CD4-positive, alpha-beta T cell treated with Interleukin-15 for 1 hour (primary cell): Measurements from ENCODE around the gene C10orf143.

Experiments
- DNase-seq: peaks from one replicate; pipeline ENCODE4 v3.0.0-alpha.2; 2020

C10orf143 gene

GRCh38 chr10:130050721-130051120 lies 59.9 kb downstream of the C10orf143 start:
- DNase-seq = no peak

GRCh38 chr10:130049987-130050386 lies 60.6 kb downstream of the C10orf143 start:
- no peak for DNase-seq

DNA sequence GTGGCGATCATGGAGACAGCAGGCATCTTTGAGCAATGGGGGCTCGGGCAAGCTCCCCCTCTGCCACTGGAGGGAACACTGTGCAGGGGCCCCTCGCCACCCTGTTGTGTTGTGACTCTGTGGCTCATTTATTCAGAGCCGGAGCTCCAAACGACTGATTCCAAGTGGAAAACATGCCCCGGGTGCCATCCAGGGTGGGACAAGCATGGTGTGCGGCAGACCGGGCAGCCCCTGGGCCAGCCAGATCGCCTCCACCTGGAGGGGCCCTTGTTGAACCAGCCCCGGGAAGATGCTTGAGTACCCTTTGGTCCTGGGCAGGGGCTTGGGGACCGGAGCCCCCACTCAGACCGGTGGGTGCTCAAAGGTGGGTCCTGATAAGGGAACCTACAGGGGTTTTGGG lies 61.4 kb downstream of the C10orf143 start:
- no peak for DNase-seq

DNA sequence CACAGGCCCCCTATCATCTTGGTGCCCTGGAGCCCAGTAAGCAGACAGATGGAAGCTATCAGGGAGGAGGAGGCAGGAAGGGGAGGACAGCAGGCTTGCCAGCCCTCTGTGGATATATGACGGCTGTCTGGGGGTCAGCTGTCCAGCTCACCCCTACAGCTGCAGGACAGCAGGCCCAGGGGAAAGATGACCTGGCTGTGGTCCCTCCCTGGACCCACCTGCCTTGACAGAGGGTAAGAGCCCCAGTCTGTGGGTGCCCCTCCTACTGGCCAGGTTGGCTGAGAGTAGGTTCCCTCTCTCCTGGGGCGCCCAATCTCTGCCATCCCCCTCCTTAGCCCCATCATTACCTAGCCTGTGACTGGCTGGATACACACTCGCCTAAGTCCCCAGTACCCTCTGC lies 62.5 kb downstream of the C10orf143 start:
- DNase-seq = no peak

- no peak for DNase-seq
Observed at GRCh38 chr10:130047336-130047735, 63.3 kb downstream of the C10orf143 start.

- no peak for DNase-seq
Observed at GRCh38 chr10:130046591-130046990, 64.0 kb downstream of the C10orf143 start.

GRCh38 chr10:130045801-130046321 lies 64.8 kb downstream of the C10orf143 start:
- no peak for DNase-seq

GRCh38 chr10:130045091-130045652 lies 65.5 kb downstream of the C10orf143 start:
- no peak for DNase-seq

DNA sequence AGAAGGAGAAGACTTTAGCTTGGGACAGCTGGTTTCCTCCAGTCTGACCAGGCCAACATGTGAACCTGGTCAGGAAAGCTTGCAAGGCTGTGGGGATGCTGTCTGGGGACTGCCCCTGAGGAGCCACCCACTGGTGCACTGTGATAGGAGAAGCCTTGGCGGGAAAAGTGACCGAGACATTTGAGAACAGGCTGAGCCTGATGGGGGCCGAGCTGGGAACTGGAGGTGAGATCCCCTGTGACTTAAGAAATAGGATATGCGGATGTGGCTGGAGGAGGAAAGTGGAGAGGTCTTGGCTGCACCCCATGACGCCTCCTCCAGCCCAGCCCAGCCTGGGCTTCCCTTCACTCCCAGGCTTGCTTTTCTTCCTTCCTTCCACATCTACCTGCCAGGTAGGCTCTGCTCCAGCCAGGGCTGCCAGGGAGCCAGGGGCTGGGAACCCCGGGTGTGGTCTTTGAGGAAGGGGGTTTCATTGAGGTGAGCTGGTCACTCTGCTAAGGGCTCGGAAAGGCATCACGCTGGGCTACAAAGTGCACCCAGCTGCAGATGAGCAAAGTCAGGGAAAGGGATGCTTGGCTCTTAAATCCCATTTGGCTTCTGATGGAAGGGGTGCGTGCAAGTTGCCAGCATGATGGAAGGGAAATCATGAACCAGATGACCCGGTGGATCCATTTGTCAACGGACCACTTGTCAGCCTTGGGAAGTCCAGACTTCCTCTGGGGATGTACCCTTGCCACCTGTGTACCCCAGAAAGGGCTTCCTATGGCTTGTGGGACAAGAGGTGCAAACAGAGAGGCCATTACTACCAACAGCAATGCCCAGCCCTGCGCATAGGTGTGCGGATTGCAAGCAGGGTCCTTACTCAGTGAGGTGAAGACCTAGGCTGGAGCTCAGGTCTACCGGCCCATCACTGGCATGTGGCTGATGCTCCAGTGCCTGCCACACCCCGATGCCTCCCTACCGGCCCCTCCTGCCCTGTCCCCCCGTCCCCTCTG lies 66.3 kb downstream of the C10orf143 start:
- no peak for DNase-seq

DNA sequence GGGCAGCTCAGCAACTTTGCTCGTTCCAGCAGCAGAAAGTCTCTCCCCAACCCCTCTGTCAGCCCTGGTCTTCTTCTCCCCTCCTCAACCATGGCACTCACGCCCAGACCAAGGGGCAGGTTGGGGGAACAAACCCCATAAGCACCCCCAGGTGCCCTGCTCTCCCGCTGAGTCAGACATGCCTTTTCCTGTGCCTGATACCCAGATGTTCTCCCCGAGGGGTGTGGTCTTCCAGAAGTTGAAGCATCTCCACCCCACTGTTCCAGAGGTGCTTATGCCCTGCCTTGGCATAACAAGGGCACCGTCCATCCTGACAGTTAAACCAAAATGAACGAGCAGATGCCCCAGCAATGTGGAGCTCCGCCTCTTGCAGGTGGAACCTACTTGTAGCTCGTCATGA lies 67.1 kb downstream of the C10orf143 start:
- peak; percentile 11 for DNase-seq

DNA sequence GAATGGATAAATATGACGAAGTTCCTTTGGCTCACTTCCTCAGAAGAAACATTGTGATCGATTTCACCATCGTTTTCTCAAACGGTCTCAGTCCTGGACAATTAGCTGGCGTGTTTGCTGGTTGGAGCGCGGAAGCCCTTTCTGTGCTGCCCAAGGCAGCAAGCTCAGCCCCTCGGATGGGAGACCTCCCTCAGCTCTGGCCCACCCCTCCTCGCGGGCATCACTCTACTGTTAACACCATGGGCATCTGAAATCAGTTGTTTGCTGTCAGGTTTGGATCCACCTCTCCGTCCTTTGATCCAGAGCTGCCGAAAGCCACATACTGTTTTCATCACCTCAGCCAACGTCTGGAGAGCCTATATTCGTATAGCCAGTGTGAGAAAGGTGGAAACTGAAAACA lies 68.2 kb downstream of the C10orf143 start:
- peak; percentile 6 for DNase-seq

GRCh38 chr10:130041451-130042371 lies 68.9 kb downstream of the C10orf143 start:
- DNase-seq = no peak

- no peak for DNase-seq
Observed at GRCh38 chr10:130040817-130041330, 69.8 kb downstream of the C10orf143 start.

DNA sequence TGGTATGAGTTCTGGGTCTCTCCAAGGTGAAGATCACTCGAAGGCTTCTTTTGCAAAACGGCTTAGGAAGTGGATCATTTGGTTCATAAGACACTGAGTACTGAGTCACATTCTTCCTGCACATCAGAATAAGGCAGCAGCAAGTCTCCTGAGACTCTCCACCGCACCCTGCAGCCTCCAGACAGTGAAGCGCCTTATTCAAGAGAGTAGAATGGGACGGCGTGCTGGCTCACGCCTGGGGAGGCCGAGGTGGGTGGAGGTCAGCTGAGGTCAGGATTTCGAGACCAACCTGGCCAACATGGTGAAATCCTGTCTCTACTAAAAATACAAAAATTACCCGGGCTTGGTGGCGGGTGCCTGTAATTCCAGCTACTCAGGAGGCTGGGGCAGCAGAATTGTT lies 70.3 kb downstream of the C10orf143 start:
- peak; percentile 4 for DNase-seq

- peak; percentile 11 for DNase-seq
Observed at GRCh38 chr10:130039141-130039540, 71.5 kb downstream of the C10orf143 start.

DNA sequence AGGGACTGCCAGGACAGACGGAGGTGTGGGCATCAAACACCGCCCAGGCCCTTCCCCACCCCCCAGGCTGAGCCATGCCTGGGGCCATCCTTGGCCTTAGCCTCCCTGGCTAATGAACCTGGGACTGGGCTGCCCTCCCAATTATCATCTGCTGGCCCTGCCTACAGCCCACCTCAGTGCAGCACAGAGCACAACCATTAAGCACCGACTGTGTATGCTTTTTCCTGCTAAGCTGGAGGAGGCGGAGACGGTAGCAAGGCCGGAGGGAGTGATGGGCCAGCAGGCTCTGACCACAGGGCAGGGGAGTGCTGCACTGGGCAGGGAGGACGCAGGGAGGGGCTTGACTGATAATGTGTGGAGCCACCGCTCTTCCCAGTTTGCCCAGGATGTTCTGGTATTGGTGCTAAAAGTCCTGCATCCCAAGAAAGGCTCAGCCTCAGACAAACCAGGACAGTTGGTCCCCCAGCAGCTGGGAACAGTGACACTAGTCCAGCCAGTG lies 72.0 kb downstream of the C10orf143 start:
- peak; percentile 7 for DNase-seq

DNA sequence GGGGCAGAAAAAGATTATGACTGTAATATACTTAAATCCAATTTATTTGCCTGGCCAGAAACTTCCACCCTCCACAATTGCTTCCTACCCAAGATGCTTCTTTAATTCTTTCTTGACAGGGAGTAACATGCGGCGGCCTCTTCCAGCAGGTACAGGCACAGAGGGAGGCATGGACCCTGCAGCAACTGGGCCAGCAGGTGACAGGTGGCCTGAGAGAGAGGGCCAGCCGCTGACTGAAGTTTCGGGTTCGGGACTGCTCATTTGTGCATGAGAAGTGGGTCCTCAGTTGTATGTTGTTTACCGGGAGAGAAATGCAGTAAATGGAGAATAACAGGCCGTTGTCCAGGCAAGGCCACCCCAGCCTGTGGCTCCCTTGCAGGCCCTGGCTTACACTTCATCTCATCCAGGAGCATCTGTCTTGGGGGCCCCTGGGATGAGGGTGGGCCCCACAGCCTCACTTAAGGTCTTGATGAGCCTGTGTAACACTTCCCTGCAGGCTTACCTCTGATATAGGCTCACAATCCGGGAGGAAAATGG lies 72.5 kb downstream of the C10orf143 start:
- DNase-seq = peak; percentile 2

DNA sequence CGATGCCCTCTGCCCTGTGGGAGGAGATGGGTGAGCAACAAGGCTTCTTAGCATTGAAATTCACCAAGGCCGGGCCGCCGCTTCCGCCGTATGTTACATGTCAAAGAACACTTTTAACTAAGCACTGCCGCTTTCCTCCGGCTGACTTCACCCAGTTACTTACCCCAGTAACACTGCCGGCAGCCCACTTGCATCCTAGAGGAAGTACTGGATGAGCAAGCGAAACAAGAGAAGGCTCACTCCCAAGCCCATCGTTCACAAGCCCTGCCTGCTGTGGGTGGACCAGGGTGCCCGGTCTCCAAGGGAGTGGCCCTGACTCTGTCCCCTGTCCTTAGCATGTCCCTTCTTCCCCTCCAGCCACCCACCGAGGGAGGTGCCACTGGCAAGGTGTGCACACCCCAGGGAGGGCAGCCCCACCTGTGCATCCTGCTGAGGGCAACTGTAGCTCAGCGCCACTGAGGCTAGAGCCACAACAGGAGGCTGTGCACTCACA lies 73.4 kb downstream of the C10orf143 start:
- peak; percentile 11 for DNase-seq

- peak; percentile 10 for DNase-seq
Observed at GRCh38 chr10:130036296-130037065, 74.1 kb downstream of the C10orf143 start.

DNA sequence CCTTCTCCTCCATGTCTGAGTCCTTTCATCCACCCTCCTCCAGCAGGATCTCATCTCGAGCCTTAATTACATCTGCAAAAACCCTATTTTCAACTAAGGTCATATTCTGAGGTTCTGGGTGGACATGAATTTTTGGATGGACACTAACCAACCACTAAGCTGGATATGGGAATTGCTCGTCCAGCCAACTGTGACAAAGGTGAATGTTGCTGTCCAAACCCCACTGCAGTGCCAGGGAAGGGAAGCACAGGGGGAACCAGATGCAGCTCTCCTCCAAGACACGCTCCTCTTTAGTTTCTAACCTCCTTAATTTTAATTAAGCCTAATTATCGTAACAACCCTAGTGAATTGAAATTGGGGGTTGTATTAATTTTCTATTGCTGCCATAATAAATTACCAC lies 81.4 kb downstream of the C10orf143 start:
- DNase-seq = no peak

DNA sequence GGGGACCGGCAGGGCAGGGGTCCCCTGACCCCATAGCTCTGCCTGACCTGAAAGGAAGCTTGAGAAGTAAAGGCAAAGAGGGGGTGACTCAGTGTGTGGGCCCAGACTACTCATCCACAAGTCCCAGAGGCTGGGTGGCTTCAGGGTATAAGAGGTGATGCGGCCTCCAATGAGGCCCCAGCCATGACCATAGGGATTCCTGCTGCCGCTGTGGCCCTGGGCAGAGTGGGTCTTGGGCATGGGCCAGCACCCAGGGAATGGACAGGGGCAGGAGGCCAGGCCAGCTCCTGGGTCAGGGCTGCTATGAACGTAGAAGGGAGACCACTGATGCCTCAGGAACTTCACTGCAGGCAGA lies 82.2 kb downstream of the C10orf143 start:
- no peak for DNase-seq
